Measurements from ENCODE around the gene ADCY9. TPM values are rescaled to one million over a fixed set of nuclear protein-coding genes. Genes with fewer than 3 reads are reported as not detected.
A peak's percentile ranks its signal among the peaks of the same experiment; 100 is the strongest.

The ADCY9 gene
- total RNA-seq, 2 donors from 2014 or later, result 31.5 to 42.2 TPM

- Histone ChIP-seq H3K4me3 (no peak overlapping the region), H3K4me1 (peaks cover 0 to 5% of the 10 kb centered on the region in 2 donors), H3K27ac (peak overlapping the region in 1 of 2 donors; percentile 14), H3K27me3 (no peaks in the 10 kb centered on the region), H3K9me3 (no peaks in the 10 kb centered on the region), H3K36me3 (no peaks in the 10 kb centered on the region)
- TF ChIP-seq CTCF (IDR thresholded peaks at IDR 0.05), result no peak
- DNase-seq (ENCODE audit: low spot score), result no peak
Measured at GRCh38 chr16:4101421-4102219, 14.6 kb downstream of the ADCY9 start.

- Histone ChIP-seq H3K27me3 (no peaks in the 10 kb centered on the region), H3K36me3 (no peaks in the 10 kb centered on the region), H3K4me3 (no peak overlapping the region), H3K27ac (no peak overlapping the region), H3K4me1 (peaks cover 0 to 22% of the 10 kb centered on the region in 2 donors), H3K9me3 (no peaks in the 10 kb centered on the region)
- TF ChIP-seq CTCF (IDR thresholded peaks at IDR 0.05), result no peak
- no peak for DNase-seq (ENCODE audit: low spot score)
Measured at GRCh38 chr16:4098501-4098900, 17.7 kb downstream of the ADCY9 start.

GRCh38 chr16:4097826-4098240 lies 18.4 kb downstream of the ADCY9 start:
- H3K36me3 ChIP-seq, result no peaks in the 10 kb centered on the region
- H3K27ac ChIP-seq, result no peak overlapping the region
- H3K4me1 ChIP-seq, result peaks cover 0 to 22% of the 10 kb centered on the region in 2 donors
- TF ChIP-seq CTCF (IDR thresholded peaks at IDR 0.05), result no peak
- no peaks in the 10 kb centered on the region for H3K27me3 ChIP-seq
- no peaks in the 10 kb centered on the region for H3K9me3 ChIP-seq
- H3K4me3 ChIP-seq, result no peak overlapping the region
- DNase-seq (ENCODE audit: low spot score), result no peak

- no peak for DNase-seq (ENCODE audit: low spot score)
- no peaks in the 10 kb centered on the region for H3K9me3 ChIP-seq
- H3K4me3 ChIP-seq, result no peak overlapping the region
- H3K27me3 ChIP-seq, result no peaks in the 10 kb centered on the region
- peaks cover 0 to 26% of the 10 kb centered on the region in 2 donors for H3K4me1 ChIP-seq
- TF ChIP-seq CTCF (IDR thresholded peaks at IDR 0.05), result no peak
- no peak overlapping the region for H3K27ac ChIP-seq
- H3K36me3 ChIP-seq, result no peaks in the 10 kb centered on the region
Measured at GRCh38 chr16:4096509-4096908, 19.7 kb downstream of the ADCY9 start.

GRCh38 chr16:4094127-4094773 lies 22.0 kb downstream of the ADCY9 start:
- Histone ChIP-seq H3K36me3 (no peaks in the 10 kb centered on the region), H3K4me3 (peak overlapping the region in 1 of 2 donors; percentile 17), H3K27ac (peak overlapping the region; percentile 80 to 83), H3K27me3 (no peaks in the 10 kb centered on the region), H3K9me3 (no peaks in the 10 kb centered on the region), H3K4me1 (peaks cover 0 to 48% of the 10 kb centered on the region in 2 donors)
- DNase-seq (ENCODE audit: low spot score), result no peak
- TF ChIP-seq CTCF (IDR thresholded peaks at IDR 0.05), result no peak

Measured in right atrium auricular region (tissue), 2 donors.